Fibroblast of mammary gland (primary cell): Measurements from ENCODE around the gene SH3D21.

Experiments used
- DNase-seq: peaks from one replicate; pipeline ENCODE4 v3.0.0-alpha.2; 2010; ENCODE audit warnings: low read depth
- H3K4me3 ChIP-seq: 2 replicates; pipeline ENCODE4 v1.5.1; 2011; ENCODE audit warnings: low read depth, mild to moderate bottlenecking, low read length, moderate library complexity; ENCODE audit not compliant: control insufficient read depth
- CTCF ChIP-seq: conservative IDR thresholded peaks from 2 replicates; pipeline ENCODE4 v1.5.1; 2011; ENCODE audit warnings: low read depth, low read length, inconsistent platforms; ENCODE audit not compliant: control insufficient read depth, insufficient read depth

SH3D21 gene

DNA sequence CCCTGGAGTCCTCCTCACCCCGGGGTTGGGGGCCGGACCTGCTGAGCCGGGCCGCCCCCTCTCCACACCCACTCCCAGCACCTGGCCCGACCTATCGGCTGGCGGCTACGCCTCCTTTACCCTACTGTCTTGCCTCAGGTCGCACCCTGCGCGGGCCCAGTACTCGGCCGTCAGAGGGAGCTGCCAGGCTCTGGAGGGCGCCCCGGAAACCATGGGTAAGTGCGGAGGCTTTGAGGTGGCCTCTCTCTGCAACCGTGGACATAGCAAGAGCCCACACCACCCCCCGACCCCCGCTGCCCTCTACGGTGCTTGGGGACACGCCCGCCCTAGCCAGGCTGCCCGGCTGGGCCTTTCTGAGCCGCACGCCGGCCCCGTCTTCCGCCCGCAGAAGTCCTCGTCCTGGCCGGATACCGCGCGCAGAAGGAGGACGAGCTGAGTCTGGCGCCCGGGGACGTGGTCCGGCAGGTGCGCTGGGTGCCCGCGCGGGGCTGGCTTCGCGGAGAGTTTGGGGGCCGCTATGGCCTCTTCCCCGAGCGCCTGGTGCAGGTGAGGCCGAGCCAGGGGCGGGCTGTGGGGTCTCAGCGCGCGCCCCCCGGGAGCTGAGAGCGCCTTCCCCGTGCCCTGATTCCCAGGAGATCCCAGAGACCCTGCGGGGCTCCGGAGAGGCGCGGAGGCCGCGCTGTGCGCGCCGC lies at the start of gene SH3D21:
TSS of gene SH3D21 (plus strand) at position 159 of the 692 bp plus-strand sequence. CDS start at position 212, 53 bp downstream.
- no peak for TF ChIP-seq CTCF
- peak within 1 kb of the TSS; percentile 56 for H3K4me3 ChIP-seq
- DNase-seq: peak; percentile 28

GRCh38 chr1:36256558-36257374 lies 49.4 kb upstream of the SH3D21 start:
- no peak for DNase-seq
- H3K4me3 ChIP-seq: no peak overlapping the region
- TF ChIP-seq CTCF: no peak

DNA sequence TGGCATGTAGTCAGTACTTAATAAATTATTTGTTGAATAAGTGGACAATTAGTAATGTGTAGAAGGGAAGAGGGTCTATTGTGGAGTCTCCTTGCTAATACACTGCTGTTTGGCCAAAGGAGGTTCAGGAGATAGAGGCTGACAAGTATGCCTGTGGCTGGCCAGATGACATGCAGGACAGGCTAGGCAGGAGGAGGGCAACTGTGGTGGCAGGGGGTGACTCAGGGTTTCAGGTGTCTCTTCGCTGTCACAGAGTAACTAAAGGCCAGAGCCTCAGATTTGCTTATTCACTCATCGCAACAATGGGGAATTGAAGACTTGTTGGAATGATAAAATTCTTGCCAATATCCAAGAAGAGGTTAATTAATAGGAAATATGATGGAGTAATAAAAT lies 48.8 kb upstream of the SH3D21 start:
- H3K4me3 ChIP-seq: no peak overlapping the region
- TF ChIP-seq CTCF: no peak
- no peak for DNase-seq

DNA sequence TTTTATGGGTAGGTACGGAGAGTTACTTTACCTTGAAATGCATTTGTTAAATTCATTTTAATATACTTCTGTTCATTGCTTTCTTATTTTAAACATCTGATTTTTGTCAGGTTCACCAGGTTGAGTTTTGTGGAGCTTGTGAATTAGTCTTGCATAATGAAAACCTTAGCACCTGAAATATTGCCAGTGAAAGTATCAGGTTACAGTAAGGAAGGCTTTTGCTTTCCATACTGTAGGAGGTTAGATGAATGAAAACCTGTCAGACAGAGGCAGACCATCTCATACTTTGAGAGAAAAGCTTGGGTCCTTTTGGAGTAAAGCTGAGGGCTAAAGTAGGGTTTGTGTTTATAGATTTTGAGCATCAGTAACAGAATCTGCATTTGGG lies 47.2 kb upstream of the SH3D21 start:
- TF ChIP-seq CTCF: no peak
- no peak overlapping the region for H3K4me3 ChIP-seq
- DNase-seq: peak; percentile 24

DNA sequence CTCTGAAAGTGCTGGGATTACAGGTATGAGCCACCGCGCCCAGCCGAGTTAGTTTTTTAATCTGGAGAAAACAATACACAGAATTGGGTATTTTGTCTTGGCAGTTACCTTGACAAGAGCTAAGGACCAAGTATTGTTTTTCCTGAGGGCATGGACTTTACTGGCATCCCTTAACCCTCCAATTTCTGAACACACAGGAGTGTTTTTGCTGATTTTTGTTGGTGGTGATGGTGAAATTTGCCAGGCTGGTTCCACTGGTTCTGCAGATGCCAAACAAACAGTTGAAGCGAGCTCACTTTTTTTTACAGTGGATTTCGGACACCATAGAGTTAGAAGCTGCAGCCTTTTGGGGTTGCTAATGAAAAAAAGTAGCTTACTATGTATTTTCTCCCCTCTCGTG lies 37.2 kb upstream of the SH3D21 start:
- TF ChIP-seq CTCF: no peak
- H3K4me3 ChIP-seq: no peak overlapping the region

GRCh38 chr1:36269408-36269838 lies 36.7 kb upstream of the SH3D21 start:
- H3K4me3 ChIP-seq: no peak overlapping the region
- no peak for TF ChIP-seq CTCF
- peak; percentile 61 for DNase-seq

More for the DNA sequence above, 37.2 kb upstream of the SH3D21 start:
- DNase-seq: no peak
